ENCODE measurements around the gene GALNT2.

The GALNT2 gene

GRCh38 chr1:230189341-230189740 is 122.3 kb downstream of the GALNT2 start:
- in situ Hi-C loops (cut with MboI; ENCODE audit: low pct_unique_long_range_greater_than_20kb, low sequenced_read_pairs), result no loop called here

GRCh38 chr1:230189824-230190223 is 122.8 kb downstream of the GALNT2 start:
- in situ Hi-C loops (cut with MboI; ENCODE audit: low pct_unique_long_range_greater_than_20kb, low sequenced_read_pairs), result no loop called here
- no peak for DNase-seq

More at GRCh38 chr1:230189341-230189740, 122.3 kb downstream of the GALNT2 start:
- no peak for DNase-seq

- DNase-seq, result peak; percentile 91
- in situ Hi-C loops (cut with MboI; ENCODE audit: low pct_unique_long_range_greater_than_20kb, low sequenced_read_pairs), result no loop called here
Measured at GRCh38 chr1:230191079-230191804, 124.2 kb downstream of the GALNT2 start.

GRCh38 chr1:230191855-230192254 is 124.8 kb downstream of the GALNT2 start:
- in situ Hi-C loops (cut with MboI; ENCODE audit: low pct_unique_long_range_greater_than_20kb, low sequenced_read_pairs), result no loop called here
- DNase-seq, result no peak

- in situ Hi-C loops (cut with MboI; ENCODE audit: low pct_unique_long_range_greater_than_20kb, low sequenced_read_pairs), result no loop called here
- no peak for DNase-seq
Measured at GRCh38 chr1:230194525-230194924, 127.5 kb downstream of the GALNT2 start.

- DNase-seq, result no peak
- in situ Hi-C loops (cut with MboI; ENCODE audit: low pct_unique_long_range_greater_than_20kb, low sequenced_read_pairs), result no loop called here
Measured at GRCh38 chr1:230195199-230195598, 128.2 kb downstream of the GALNT2 start.

GRCh38 chr1:230196077-230196476 is 129.0 kb downstream of the GALNT2 start:
- no peak for DNase-seq
- in situ Hi-C loops (cut with MboI; ENCODE audit: low pct_unique_long_range_greater_than_20kb, low sequenced_read_pairs), result no loop called here

GRCh38 chr1:230197644-230198567 is 130.9 kb downstream of the GALNT2 start:
- in situ Hi-C loops (cut with MboI; ENCODE audit: low pct_unique_long_range_greater_than_20kb, low sequenced_read_pairs), result no loop called here
- DNase-seq, result no peak

GRCh38 chr1:230199034-230199433 is 132.0 kb downstream of the GALNT2 start:
- in situ Hi-C loops (cut with MboI; ENCODE audit: low pct_unique_long_range_greater_than_20kb, low sequenced_read_pairs), result no loop called here

GRCh38 chr1:230199554-230199953 is 132.5 kb downstream of the GALNT2 start:
- no peak for DNase-seq
- in situ Hi-C loops (cut with MboI; ENCODE audit: low pct_unique_long_range_greater_than_20kb, low sequenced_read_pairs), result no loop called here

More at GRCh38 chr1:230199034-230199433, 132.0 kb downstream of the GALNT2 start:
- no peak for DNase-seq

GRCh38 chr1:230200276-230200675 is 133.2 kb downstream of the GALNT2 start:
- DNase-seq, result no peak
- in situ Hi-C loops (cut with MboI; ENCODE audit: low pct_unique_long_range_greater_than_20kb, low sequenced_read_pairs), result no loop called here

- in situ Hi-C loops (cut with MboI; ENCODE audit: low pct_unique_long_range_greater_than_20kb, low sequenced_read_pairs), result no loop called here
- DNase-seq, result no peak
Measured at GRCh38 chr1:230201445-230201844, 134.4 kb downstream of the GALNT2 start.

GRCh38 chr1:230204842-230205241 is 137.8 kb downstream of the GALNT2 start:
- in situ Hi-C loops (cut with MboI; ENCODE audit: low pct_unique_long_range_greater_than_20kb, low sequenced_read_pairs), result no loop called here
- DNase-seq, result no peak

- in situ Hi-C loops (cut with MboI; ENCODE audit: low pct_unique_long_range_greater_than_20kb, low sequenced_read_pairs), result no loop called here
- no peak for DNase-seq
Measured at GRCh38 chr1:230205719-230206198, 138.7 kb downstream of the GALNT2 start.

- DNase-seq, result no peak
- in situ Hi-C loops (cut with MboI; ENCODE audit: low pct_unique_long_range_greater_than_20kb, low sequenced_read_pairs), result no loop called here
Measured at GRCh38 chr1:230206207-230206606, 139.2 kb downstream of the GALNT2 start.

- in situ Hi-C loops (cut with MboI; ENCODE audit: low pct_unique_long_range_greater_than_20kb, low sequenced_read_pairs), result no loop called here
Measured at GRCh38 chr1:230206976-230207375, 139.9 kb downstream of the GALNT2 start.

GRCh38 chr1:230207598-230207997 is 140.6 kb downstream of the GALNT2 start:
- in situ Hi-C loops (cut with MboI; ENCODE audit: low pct_unique_long_range_greater_than_20kb, low sequenced_read_pairs), result no loop called here
- DNase-seq, result no peak

More at GRCh38 chr1:230206976-230207375, 139.9 kb downstream of the GALNT2 start:
- no peak for DNase-seq

GRCh38 chr1:230208619-230209261 is 141.7 kb downstream of the GALNT2 start:
- in situ Hi-C loops (cut with MboI; ENCODE audit: low pct_unique_long_range_greater_than_20kb, low sequenced_read_pairs), result no loop called here
- DNase-seq, result no peak

- DNase-seq, result no peak
- in situ Hi-C loops (cut with MboI; ENCODE audit: low pct_unique_long_range_greater_than_20kb, low sequenced_read_pairs), result no loop called here
Measured at GRCh38 chr1:230210326-230210980, 143.4 kb downstream of the GALNT2 start.

Data from KBM-7 (cell line).